ENCODE data around the gene PLCB3.
A peak's percentile ranks its signal among the peaks of the same experiment; 100 is the strongest.

PLCB3 gene

GRCh38 chr11:64285885-64286800 lies 34.8 kb downstream of the PLCB3 start:
- in situ Hi-C loops (cut with HindIII; ENCODE audit: low pct_unique_long_range_greater_than_20kb, low sequenced_read_pairs), result no loop called here
- TF ChIP-seq JUND (IDR thresholded peaks at IDR 0.05; ENCODE audit: low read depth), result no peak

GRCh38 chr11:64286801-64287159 lies 35.5 kb downstream of the PLCB3 start:
- TF ChIP-seq JUND (IDR thresholded peaks at IDR 0.05; ENCODE audit: low read depth), result no peak

More at GRCh38 chr11:64285885-64286800, 34.8 kb downstream of the PLCB3 start:
- peak; percentile 72 to 77 for DNase-seq (ENCODE audit: low read depth in 1 of 2, low spot score in 1 of 2)

GRCh38 chr11:64287676-64288352 lies 36.5 kb downstream of the PLCB3 start:
- no peak for TF ChIP-seq JUND (IDR thresholded peaks at IDR 0.05; ENCODE audit: low read depth)
- in situ Hi-C loops (cut with HindIII; ENCODE audit: low pct_unique_long_range_greater_than_20kb, low sequenced_read_pairs), result no loop called here
- no peak for DNase-seq (ENCODE audit: low read depth in 1 of 2, low spot score in 1 of 2)

More at GRCh38 chr11:64286801-64287159, 35.5 kb downstream of the PLCB3 start:
- DNase-seq (ENCODE audit: low read depth in 1 of 2, low spot score in 1 of 2), result no peak
- in situ Hi-C loops (cut with HindIII; ENCODE audit: low pct_unique_long_range_greater_than_20kb, low sequenced_read_pairs), result no loop called here

- TF ChIP-seq JUND (IDR thresholded peaks at IDR 0.05; ENCODE audit: low read depth), result no peak
- no peak for DNase-seq (ENCODE audit: low read depth in 1 of 2, low spot score in 1 of 2)
- in situ Hi-C loops (cut with HindIII; ENCODE audit: low pct_unique_long_range_greater_than_20kb, low sequenced_read_pairs), result no loop called here
Observed at GRCh38 chr11:64288353-64288750, 37.0 kb downstream of the PLCB3 start.

- in situ Hi-C loops (cut with HindIII; ENCODE audit: low pct_unique_long_range_greater_than_20kb, low sequenced_read_pairs), result no loop called here
- DNase-seq (ENCODE audit: low read depth in 1 of 2, low spot score in 1 of 2), result no peak
- no peak for TF ChIP-seq JUND (IDR thresholded peaks at IDR 0.05; ENCODE audit: low read depth)
Observed at GRCh38 chr11:64289002-64289564, 37.8 kb downstream of the PLCB3 start.

GRCh38 chr11:64290352-64291261 lies 39.3 kb downstream of the PLCB3 start:
- no peak for DNase-seq (ENCODE audit: low read depth in 1 of 2, low spot score in 1 of 2)
- in situ Hi-C loops (cut with HindIII; ENCODE audit: low pct_unique_long_range_greater_than_20kb, low sequenced_read_pairs), result no loop called here
- no peak for TF ChIP-seq JUND (IDR thresholded peaks at IDR 0.05; ENCODE audit: low read depth)

GRCh38 chr11:64291262-64291751 lies 40.0 kb downstream of the PLCB3 start, which contains the start of gene KCNK4:
KCNK4 (plus strand) TSS chr11:64291302; CDS start chr11:64293019, 1,717 bp downstream.
- in situ Hi-C loops (cut with HindIII; ENCODE audit: low pct_unique_long_range_greater_than_20kb, low sequenced_read_pairs), result no loop called here

GRCh38 chr11:64291752-64292459 lies 40.6 kb downstream of the PLCB3 start:
- TF ChIP-seq JUND (IDR thresholded peaks at IDR 0.05; ENCODE audit: low read depth), result no peak
- no peak for DNase-seq (ENCODE audit: low read depth in 1 of 2, low spot score in 1 of 2)
- in situ Hi-C loops (cut with HindIII; ENCODE audit: low pct_unique_long_range_greater_than_20kb, low sequenced_read_pairs), result no loop called here

More at GRCh38 chr11:64291262-64291751, 40.0 kb downstream of the PLCB3 start, which contains the start of gene KCNK4:
- TF ChIP-seq JUND (IDR thresholded peaks at IDR 0.05; ENCODE audit: low read depth), result no peak
- DNase-seq (ENCODE audit: low read depth in 1 of 2, low spot score in 1 of 2), result no peak

GRCh38 chr11:64292460-64293254 lies 41.3 kb downstream of the PLCB3 start:
- TF ChIP-seq JUND (IDR thresholded peaks at IDR 0.05; ENCODE audit: low read depth), result no peak
- DNase-seq (ENCODE audit: low read depth in 1 of 2, low spot score in 1 of 2), result no peak
- in situ Hi-C loops (cut with HindIII; ENCODE audit: low pct_unique_long_range_greater_than_20kb, low sequenced_read_pairs), result no loop called here

- DNase-seq (ENCODE audit: low read depth in 1 of 2, low spot score in 1 of 2), result no peak
- no peak for TF ChIP-seq JUND (IDR thresholded peaks at IDR 0.05; ENCODE audit: low read depth)
- in situ Hi-C loops (cut with HindIII; ENCODE audit: low pct_unique_long_range_greater_than_20kb, low sequenced_read_pairs), result no loop called here
Observed at GRCh38 chr11:64294774-64295173, 43.4 kb downstream of the PLCB3 start.

Data from T47D (cell line).